ENCODE data around the gene SEPTIN8.
"Not testable (repeated sequence)": the region's sequence is repeated elsewhere in the genome, so short reads cannot be mapped to it uniquely, and the experiment has no call there.

SEPTIN8 gene

DNA sequence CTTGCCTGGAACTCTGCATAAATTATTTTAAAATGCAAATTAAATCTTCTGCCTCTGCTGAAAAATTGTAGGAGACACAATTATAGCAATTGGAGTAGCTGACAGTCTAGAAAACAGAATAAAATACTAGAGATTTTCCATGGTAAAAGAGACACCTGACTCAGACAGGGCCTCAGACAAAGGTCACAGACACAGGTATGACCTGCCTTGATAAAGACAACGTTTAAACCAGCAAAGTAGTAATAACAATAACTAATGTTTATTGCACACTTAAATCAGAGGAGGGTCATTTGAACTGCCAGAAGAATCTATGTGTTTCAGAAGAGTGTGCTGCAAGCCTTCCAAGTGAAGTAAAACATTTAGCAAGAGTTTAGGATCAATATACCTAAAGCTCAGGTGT lies 40.0 kb upstream of the SEPTIN8 start:
- FAIRE-seq (no peak), DNase-seq (ENCODE audit: insufficient read length, low spot score) (no peak)
- no peak for TF ChIP-seq POLR2A (IDR thresholded peaks at IDR 0.05; ENCODE audit: low read depth, low read length)

DNA sequence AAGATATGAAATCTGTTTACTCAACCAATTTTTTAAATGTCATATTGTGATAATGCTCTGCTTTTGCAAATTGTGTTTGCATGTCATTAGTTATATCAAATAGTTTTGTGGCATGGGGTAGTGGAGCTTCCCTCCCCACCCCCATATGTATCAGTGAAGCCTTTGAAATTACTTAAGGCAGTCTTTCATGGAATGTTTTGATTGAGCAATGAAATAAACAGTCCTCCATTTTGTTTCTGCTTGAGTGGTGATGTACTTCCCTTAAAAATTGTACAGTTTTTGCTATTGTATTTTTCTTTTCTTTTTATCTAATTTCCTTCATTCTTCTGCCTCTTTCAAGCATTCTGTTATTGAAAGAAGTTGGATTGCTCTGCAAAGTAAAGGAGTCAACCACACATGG lies 39.5 kb upstream of the SEPTIN8 start:
- FAIRE-seq (no peak), DNase-seq (ENCODE audit: insufficient read length, low spot score) (no peak)
- no peak for TF ChIP-seq POLR2A (IDR thresholded peaks at IDR 0.05; ENCODE audit: low read depth, low read length)

DNA sequence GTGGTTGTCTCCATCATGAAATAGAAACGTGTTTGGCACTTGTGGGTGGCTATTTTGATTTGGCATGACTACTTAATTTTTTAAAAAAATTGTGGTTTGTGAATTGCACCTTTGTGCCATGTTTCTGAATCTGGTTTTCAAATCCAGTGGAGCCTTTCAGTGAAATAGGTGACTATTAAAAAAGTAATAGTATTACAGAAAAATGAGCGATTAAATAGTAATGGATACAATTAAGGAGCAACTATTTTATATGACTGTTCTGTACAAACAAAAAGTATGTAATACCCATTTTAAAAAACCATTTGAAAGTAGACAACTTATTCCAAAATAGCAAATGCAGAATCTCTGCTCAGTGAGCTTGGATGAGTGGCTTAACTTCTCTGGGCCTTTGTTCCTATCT lies 39.0 kb upstream of the SEPTIN8 start:
- FAIRE-seq (no peak), DNase-seq (ENCODE audit: insufficient read length, low spot score) (no peak)
- TF ChIP-seq POLR2A (IDR thresholded peaks at IDR 0.05; ENCODE audit: low read depth, low read length), result no peak

DNA sequence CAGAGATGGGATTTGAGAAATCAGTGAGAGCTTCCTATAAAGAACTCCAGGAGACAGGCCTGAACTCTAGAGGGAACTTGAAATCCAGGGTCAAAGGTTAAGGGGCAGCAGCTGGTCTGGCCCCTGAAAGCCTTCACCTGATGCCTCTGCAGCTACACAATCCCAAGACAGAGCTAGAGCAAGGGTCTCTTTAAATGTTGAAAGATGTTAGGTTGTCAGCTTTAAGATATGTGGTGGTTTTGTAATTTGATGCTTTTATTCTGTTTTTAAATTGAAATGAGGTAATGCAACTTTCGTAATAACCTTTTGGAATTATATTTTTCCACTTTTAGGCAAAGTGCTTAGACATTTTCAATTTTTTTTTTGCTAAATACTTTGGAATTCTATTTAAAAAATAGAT lies 38.4 kb upstream of the SEPTIN8 start:
- no peak for TF ChIP-seq POLR2A (IDR thresholded peaks at IDR 0.05; ENCODE audit: low read depth, low read length)
- DNase-seq (ENCODE audit: insufficient read length, low spot score) (no peak), FAIRE-seq (no peak)

DNA sequence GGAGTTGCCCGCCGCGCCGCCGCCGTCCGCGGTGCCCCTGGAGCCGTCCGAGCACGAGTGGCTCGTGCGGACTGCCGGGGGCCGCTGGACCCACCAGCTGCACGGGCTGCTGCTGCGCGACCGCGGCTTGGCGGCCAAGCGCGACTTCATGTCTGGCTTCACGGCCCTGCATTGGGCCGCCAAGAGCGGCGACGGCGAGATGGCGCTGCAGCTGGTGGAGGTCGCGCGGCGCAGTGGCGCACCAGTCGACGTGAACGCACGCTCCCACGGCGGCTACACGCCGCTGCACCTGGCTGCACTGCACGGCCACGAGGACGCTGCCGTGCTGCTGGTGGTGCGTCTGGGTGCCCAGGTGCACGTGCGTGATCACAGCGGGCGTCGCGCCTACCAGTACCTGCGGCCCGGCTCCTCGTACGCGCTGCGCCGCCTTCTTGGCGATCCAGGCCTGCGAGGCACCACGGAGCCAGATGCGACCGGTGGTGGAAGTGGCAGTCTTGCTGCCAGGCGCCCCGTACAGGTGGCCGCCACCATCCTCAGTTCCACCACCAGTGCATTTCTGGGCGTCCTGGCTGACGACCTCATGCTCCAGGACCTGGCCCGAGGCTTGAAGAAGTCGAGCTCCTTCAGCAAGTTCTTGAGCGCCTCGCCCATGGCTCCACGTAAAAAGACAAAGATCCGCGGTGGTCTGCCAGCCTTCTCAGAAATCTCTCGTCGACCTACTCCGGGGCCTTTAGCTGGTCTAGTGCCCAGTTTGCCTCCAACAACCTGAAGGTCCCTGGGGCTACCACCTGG lies 37.7 kb upstream of the SEPTIN8 start:
- no peak for FAIRE-seq
- no peak for TF ChIP-seq POLR2A (IDR thresholded peaks at IDR 0.05; ENCODE audit: low read depth, low read length)
- DNase-seq (ENCODE audit: insufficient read length, low spot score), result no peak

DNA sequence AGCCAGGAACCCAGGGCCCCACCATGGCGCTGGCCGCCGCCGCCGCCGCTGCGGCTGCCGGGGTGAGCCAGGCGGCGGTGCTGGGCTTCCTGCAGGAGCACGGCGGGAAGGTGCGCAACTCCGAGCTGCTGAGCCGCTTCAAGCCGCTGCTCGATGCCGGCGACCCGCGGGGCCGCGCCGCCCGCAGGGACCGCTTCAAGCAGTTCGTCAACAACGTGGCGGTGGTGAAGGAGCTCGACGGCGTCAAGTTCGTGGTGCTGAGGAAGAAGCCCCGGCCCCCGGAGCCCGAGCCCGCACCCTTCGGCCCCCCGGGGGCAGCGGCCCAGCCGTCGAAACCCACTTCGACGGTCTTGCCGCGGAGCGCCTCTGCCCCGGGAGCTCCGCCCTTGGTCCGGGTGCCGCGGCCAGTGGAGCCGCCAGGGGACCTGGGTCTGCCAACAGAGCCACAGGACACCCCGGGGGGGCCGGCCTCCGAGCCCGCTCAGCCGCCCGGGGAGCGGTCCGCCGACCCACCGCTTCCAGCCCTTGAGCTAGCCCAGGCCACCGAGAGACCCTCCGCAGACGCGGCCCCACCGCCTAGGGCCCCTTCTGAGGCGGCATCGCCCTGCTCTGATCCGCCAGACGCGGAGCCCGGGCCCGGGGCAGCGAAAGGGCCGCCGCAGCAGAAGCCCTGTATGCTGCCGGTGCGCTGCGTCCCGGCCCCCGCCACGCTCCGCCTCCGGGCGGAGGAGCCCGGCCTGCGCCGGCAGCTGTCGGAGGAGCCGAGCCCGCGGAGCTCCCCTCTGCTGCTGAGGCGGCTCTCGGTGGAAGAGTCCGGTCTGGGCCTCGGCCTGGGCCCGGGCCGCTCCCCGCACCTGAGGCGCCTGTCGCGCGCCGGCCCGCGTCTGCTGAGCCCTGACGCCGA lies 36.8 kb upstream of the SEPTIN8 start:
- no peak for TF ChIP-seq POLR2A (IDR thresholded peaks at IDR 0.05; ENCODE audit: low read depth, low read length)
- FAIRE-seq (no peak), DNase-seq (ENCODE audit: insufficient read length, low spot score) (no peak)

DNA sequence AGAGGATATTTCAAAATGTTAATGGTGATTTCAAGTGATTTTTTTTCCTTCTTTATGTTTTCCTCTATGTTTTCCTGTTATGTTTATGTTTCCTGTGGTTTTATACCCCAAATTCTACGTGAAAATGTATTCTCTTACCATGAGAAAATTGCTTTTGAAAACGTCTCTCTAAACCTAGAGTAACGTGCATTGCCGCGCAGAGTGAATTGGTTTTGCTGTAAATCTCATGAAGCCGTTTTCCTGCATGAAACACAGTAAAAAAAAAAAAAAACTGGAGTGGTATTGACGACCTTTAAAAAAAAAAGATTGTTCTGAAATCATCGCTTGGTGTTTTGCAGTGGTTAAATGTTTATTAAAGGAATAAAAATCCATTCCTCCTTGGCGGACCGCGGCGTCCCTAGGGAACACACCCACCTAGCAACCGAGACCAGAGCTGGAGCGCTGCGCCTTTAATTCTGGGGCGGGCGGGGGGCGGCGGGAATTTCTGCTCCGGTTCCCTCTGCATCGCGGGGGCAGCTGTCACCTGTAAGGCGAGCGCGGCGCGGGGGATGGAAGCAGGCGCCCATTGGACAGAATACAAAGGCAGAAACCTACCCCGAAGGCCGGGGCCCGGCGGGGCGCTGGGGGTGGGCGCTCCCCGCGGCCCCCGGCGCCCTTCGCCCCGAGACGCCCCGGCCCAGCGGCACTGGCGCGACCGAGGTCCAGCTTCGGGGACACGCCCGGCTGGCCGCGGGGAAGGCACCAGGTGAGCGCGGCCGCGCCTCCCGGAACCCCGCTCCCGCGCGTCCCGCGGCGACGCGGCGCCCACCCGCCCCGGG lies 36.0 kb upstream of the SEPTIN8 start, which contains the start of gene SOWAHA:
TSS of gene SOWAHA (plus strand) at position 522 of the 818 bp plus-strand sequence. CDS start 320 bp downstream, outside the sequence.
- TF ChIP-seq POLR2A (IDR thresholded peaks at IDR 0.05; ENCODE audit: low read depth, low read length), result no peak
- DNase-seq (ENCODE audit: insufficient read length, low spot score), result no peak
- FAIRE-seq, result no peak

DNA sequence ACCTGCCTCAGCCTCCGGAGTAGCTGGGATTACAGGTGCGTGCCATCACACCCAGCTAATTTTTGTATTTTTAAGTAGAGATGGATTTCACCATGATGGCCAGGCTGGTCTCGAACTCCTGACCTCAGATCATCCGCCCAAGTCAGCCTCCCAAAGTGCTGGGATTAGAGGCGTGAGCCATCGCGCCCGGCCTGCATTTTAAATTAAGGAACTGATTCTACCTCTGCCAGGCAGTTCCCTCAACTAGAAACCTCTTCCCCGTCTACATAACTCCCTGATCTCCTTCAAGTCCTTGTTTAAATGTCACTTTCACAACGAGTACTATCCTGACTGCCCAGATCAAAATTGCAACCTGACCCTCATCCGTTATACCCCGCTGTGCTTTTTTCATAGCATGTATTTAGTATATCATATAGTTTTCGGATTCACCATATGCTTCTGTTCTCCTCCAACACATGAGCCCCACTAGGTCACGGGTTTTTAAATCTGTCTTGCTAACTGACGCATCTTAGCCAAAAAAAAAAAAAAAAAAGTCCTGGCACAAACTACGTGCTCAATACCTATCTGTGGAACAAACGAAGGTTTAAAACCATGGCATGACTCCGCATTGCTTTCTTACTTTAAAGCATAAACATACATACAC lies 35.2 kb upstream of the SEPTIN8 start:
- no peak for TF ChIP-seq POLR2A (IDR thresholded peaks at IDR 0.05; ENCODE audit: low read depth, low read length)
- FAIRE-seq, result no peak
- no peak for DNase-seq (ENCODE audit: insufficient read length, low spot score)

DNA sequence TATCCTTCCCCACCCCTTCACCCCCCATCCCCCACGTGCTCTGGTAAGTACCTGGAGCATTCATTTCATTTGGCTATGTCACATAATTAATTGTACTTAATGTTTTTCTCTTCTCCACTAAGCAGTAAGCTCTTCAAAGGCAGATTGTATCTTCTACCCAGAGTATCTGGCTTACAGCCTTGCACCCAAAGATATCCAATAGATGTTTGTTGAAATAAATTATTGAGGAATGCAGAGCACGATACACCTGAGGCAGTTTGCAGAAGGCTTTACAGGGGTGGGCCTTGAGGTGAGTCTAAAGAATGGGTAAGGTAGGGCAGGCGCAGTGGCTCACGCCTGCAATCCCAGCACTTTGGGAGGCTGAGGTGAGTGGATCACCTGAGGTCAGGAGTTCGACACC lies 33.6 kb upstream of the SEPTIN8 start:
- no peak for FAIRE-seq
- no peak for DNase-seq (ENCODE audit: insufficient read length, low spot score)
- TF ChIP-seq POLR2A (IDR thresholded peaks at IDR 0.05; ENCODE audit: low read depth, low read length), result no peak

DNA sequence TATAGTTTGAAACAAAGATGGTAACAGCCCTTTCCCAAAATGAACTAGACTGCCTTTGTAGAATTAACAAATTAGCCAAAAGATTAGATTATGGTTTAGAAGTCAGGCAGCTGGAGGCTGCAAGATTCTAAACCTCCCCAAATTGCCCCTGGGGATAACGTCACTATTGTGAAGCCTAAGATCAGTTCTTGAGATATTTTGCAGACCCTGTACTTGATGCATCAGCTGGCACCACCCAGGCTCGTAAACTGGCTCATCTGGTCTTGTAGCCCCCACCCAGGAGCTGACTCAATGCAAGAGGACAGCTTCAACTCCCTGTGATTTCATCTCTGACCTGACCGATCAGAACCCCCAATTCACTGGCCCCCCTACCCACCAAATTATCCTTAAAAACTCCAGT lies 31.8 kb upstream of the SEPTIN8 start:
- no peak for TF ChIP-seq POLR2A (IDR thresholded peaks at IDR 0.05; ENCODE audit: low read depth, low read length)
- FAIRE-seq, result no peak
- DNase-seq (ENCODE audit: insufficient read length, low spot score), result no peak

DNA sequence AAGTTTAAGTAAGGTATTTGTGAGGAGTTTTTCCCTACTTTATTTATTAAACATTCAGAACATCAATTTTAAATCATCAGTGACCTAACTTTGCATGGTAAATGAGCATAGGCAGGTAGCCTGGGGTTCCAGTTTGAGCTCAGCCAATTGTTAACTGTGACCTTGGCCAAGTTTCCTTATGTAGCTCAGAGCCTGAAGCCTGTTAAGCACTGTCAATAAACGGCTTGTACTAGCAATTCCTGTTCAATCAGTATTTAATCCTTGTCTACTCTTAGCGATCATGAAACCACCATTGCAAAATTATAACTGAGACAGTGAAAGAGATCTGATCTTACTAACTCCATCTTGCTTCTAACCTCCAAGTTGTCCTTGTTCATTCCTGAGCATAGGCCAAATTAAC lies 31.4 kb upstream of the SEPTIN8 start:
- no peak for TF ChIP-seq POLR2A (IDR thresholded peaks at IDR 0.05; ENCODE audit: low read depth, low read length)
- FAIRE-seq, result no peak
- no peak for DNase-seq (ENCODE audit: insufficient read length, low spot score)

DNA sequence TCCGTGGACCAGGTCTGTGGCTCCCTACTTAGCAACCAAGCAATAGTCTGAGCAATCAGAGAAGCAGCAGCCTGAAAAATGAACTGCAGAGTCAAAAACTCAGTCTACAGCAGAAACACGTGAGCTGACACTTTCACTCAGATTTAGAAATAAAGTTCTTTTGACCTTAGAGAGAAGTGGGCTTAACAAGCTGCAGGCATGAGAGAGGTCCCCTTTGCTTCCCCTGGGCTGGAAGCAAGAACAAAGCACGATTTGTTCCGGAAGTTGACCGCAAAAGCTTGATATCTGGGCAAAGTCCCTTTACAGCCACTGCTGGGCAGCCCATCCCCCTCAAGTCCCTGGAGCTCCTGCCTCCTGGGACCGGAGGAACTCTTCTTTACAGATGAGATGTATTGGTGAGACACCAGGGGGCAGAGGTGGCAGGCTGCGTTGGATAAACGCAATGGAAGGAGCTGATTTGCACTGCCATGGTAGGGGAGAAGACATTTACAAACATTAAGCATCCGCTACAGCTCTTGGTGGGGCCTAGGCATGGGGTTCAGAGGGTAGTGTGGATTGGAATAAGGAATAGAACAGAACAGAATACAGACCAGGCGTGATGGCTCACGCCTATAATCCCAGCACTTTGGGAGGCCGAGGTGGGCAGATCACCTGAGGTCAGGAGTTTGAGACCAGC lies 30.3 kb upstream of the SEPTIN8 start:
- no peak for DNase-seq (ENCODE audit: insufficient read length, low spot score)
- FAIRE-seq, result no peak
- no peak for TF ChIP-seq POLR2A (IDR thresholded peaks at IDR 0.05; ENCODE audit: low read depth, low read length)

DNA sequence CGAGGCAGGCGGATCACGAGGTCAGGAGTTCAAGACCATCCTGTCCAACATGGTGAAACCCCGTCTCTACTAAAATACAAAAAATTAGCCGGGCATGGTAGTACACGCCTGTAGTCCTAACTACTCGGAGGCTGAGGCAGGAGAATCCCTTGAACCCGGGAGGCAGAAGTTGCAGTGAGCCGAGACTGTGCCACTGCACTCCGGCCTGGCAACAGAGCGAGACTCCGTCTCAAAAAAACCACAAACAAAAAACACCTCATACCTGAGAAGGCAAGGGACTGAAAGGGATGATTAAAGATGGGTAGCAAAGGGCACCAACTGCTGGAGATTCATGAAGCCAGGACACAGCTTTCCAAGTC lies 29.7 kb upstream of the SEPTIN8 start:
- not testable (repeated sequence) for DNase-seq (ENCODE audit: insufficient read length, low spot score); FAIRE-seq

DNA sequence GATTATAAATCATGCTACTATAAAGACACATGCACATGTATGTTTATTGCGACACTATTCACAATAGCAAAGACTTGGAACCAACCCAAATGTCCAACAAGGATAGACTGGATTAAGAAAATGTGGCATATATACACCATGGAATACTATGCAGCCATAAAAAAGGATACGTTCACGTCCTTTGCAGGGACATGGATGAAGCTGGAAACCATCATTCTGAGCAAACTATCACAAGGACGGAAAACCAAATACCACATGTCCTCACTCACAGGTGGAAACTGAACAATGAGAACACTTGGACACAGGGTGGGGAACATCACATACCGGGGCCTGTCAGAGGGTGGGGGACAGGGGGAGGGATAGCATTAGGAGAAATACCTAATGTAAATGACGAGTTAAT lies 28.8 kb upstream of the SEPTIN8 start:
- DNase-seq (ENCODE audit: insufficient read length, low spot score); FAIRE-seq: not testable (repeated sequence)

DNA sequence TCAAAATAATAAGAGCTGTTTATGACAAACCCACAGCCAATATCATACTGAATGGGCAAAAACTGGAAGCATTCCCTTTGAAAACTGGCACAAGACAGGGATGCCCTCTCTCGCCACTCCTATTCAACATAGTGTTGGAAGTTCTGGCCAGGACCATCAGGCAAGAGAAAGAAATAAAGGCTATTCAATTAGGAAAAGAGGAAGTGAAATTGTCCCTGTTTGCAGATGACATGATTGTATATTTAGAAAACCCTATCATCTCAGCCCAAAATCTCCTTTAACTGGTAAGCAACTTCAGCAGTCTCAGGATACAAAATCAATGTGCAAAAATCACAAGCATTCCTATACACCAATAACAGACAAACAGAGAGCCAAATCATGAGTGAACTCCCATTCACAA lies 27.2 kb upstream of the SEPTIN8 start:
- DNase-seq (ENCODE audit: insufficient read length, low spot score); FAIRE-seq: not testable (repeated sequence)

DNA sequence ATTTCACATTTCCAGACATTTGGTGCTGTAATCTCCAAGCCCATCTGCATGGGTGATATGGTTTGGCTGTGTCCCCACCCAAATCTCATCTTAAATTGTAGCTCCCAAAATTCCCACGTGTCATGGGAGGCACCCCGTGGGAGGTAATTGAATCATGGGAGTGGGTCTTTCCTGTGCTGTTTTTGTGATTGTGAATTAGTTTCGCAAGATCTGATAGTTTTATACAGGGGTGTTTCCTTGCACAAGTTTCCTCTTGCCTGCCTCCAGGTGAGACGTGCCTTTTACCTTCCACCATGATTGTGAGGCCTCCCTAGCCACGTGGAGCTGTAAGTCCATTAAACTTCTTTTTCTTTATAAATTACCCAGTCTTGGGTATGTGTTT lies 25.6 kb upstream of the SEPTIN8 start:
- FAIRE-seq; DNase-seq (ENCODE audit: insufficient read length, low spot score): not testable (repeated sequence)
